GM12872 (cell line): ENCODE data around the gene NEDD4L.

Experiments used
- TF ChIP-seq, protein P1 (sequence below): IDR thresholded peaks from 3 replicates; pipeline ENCODE4 v1.5.1; 2011; ENCODE audit warnings: low read depth, mild to moderate bottlenecking, low read length, moderate library complexity; ENCODE audit not compliant: insufficient read depth

Gene NEDD4L

DNA sequence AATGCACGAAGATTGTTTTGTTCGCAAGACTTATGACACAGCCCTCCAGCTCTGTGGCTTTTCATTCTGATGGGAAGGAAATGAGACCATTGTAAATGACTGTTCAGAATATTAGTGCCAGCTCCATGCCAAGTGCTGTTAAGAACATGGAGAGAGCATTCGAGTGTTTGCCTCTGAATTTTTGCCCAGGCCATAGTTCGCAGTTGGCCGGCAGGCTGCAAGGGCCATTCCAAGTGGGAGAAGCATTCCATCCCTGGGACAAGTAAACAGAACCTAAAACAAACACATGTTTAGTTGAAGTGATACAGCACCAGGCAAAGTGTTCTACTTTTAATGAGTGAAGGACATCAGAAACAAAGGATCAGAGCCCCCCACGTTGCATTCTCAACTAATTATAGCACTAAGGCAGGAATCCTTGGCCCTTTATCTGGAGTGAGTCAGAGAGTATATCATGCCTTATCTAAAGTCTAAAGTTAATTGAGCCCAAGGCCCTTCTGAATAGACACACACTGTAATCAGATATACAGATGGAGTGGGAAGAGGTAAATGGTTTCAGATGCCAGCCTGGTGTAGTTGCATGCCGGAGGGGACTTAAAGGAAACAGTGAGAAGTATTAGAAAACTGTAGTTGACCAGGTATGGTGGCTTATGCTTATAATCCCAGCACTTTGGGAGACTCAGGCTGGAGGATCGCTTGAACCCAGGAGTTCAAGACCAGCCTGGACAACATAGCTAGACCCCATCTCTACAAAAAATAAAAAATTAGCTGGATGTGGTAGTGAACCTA lies 53.3 kb downstream of the NEDD4L start:
- TF ChIP-seq, protein P1, sequence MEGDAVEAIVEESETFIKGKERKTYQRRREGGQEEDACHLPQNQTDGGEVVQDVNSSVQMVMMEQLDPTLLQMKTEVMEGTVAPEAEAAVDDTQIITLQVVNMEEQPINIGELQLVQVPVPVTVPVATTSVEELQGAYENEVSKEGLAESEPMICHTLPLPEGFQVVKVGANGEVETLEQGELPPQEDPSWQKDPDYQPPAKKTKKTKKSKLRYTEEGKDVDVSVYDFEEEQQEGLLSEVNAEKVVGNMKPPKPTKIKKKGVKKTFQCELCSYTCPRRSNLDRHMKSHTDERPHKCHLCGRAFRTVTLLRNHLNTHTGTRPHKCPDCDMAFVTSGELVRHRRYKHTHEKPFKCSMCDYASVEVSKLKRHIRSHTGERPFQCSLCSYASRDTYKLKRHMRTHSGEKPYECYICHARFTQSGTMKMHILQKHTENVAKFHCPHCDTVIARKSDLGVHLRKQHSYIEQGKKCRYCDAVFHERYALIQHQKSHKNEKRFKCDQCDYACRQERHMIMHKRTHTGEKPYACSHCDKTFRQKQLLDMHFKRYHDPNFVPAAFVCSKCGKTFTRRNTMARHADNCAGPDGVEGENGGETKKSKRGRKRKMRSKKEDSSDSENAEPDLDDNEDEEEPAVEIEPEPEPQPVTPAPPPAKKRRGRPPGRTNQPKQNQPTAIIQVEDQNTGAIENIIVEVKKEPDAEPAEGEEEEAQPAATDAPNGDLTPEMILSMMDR, result no peak

DNA sequence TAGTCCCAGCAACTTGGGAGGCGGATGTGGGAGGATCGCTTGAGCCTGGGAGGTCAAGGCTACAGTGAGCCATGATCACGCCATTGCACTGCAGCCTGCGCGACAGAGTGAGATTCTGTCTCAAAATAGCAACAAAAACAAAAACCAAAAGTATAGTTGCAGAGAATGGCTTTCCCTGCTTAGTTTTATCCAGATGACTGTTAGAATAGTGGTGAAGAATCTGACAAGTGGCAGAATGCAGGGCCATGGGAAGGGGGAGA lies 53.8 kb downstream of the NEDD4L start:
- TF ChIP-seq, protein P1, result no peak

DNA sequence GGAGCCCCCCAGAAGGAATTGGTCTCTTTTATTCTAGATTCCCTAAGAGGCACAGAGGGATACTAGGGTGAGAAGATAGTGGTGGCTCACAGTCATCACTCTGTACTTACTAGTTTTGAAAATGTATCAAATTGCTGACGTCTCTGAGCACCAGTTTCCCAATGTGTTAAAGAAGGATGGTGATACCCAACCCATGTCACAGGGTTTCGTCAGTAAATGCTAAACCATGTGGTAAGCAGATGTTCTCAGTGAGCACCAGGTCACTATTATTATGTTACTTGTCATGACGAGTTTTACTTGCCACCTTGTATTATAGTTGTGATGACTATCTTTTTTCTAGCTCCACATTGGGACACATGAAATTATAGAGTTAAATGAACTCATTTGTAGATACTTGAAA lies 54.7 kb downstream of the NEDD4L start:
- TF ChIP-seq, protein P1, result no peak

DNA sequence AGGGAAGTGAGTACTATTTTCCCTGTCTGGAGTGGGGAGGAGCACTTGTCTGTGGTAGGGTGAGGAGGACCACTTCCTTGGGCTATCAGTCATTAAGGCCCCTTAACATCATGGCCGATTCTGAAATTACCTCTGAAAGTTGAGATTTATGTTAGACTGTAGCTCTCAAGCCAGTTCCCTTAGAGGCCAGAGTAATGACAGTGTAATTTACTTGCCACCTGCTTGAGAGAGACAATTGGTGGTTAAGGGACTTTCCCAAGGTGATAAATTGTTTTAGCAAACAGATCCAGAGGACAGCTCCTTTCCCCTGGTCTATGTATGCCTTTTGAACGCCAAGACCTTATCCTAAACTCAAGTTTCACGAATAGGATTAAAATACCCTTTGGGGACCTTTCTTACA lies 56.1 kb downstream of the NEDD4L start:
- TF ChIP-seq, protein P1, result no peak

DNA sequence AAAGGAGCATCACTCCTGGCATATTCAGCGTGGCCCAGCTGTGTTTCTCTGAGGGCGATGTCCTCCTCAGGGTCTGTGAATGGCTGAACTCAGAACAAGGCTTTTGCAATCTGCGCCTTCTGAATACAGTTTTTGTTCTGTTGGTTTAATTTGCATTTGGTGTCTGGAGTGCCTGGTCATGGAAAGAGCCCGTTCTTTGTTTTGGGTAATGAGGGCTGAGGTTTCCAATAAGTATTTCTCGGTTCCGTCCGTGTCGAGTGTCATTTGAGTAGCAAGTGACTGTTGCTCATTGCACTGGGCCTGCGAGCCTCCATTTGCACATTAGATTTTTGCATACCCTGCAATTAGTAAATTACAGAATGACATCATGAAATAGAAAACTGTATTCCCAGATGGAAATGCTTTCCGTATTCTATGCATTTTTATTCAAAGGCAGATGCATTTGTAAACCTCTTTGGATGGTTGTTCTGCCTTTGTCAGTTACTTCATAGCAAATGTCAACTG lies 57.3 kb downstream of the NEDD4L start:
- TF ChIP-seq, protein P1, result no peak

DNA sequence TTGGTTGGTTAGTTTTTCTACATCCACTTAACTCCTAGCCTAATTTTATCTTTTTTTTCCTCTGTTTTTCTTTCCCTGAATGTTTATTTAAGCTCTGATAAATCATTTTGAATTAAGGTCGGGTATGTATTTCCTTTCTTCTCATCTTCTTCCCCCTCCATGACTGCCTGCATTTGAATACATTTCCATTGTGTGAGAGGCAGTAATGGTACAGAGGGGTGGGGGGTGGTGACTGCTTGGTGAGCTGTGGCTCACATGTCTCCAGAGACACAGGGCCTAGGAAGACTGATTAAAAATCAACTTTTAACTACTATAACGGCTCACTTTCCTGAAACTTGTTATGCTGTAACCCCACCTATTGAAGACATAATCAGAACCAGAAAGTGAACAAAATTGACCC lies 58.0 kb downstream of the NEDD4L start:
- TF ChIP-seq, protein P1, result no peak

DNA sequence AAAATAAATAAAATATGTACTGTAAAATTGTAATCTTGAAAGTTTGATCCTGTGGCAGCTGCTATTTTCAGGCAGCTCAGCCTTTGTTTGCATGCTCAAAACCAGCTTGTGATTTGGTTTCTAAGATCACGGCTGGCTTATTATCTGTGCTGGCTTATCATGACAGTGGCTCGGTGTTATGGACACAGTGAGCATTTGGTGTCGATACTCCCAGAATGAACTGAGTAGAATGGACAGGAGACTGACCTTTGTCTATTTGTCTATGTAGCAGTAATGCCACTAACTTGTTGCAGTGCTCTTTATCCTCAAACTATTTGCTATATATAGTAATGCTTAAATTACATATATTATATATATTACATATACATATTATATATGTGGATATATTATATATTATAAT lies 58.8 kb downstream of the NEDD4L start:
- TF ChIP-seq, protein P1, result no peak
